Embryonic facial prominence (tissue), 1 donor: ENCODE measurements around the gene PRKD2.

Experiments
- DNase-seq: peaks from one replicate; pipeline ENCODE4 v3.0.0-alpha.2; 2016; ENCODE audit errors: extremely low spot score

PRKD2 gene

DNA sequence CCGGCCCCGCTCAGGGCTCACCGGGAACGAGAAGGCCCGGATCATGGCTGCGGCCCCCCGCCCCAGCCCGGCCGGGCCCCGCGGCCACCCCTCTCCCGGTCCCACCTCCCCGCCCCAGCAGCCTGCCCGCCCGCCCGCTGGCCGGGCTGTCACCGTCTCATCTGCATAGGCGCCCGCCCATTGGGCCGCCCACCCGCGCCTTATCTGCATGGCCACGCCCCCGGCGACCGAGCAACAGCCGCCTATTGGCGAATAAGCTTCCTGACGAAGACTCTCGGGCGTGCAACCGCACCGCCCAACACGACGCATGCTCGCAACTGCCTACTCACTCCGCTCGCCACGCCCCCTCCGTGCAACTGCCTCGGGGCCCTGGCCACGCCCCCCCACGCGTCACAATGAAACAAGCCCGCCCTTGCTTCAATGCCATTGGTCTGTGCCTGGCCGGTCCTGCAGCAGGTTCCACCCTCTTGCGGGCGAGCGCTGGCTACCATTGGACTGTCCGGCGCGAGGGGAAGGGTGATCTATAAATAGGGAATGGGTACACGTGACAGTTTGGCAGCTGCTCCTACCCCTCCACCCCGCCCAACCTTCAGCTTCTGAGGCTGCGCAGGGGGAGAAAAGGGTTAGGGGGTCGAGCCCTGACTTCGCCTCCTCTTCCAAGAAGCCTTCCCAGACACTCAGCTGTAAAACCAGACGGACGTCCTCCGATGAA, 55.7 kb downstream of the PRKD2 start, which contains the start of gene DACT3:
Gene DACT3, minus strand, starts transcription at position 163 of the 712 bp plus-strand sequence. Its CDS starts 118 bp downstream, at position 45.
- DNase-seq: peak; percentile 100

DNA sequence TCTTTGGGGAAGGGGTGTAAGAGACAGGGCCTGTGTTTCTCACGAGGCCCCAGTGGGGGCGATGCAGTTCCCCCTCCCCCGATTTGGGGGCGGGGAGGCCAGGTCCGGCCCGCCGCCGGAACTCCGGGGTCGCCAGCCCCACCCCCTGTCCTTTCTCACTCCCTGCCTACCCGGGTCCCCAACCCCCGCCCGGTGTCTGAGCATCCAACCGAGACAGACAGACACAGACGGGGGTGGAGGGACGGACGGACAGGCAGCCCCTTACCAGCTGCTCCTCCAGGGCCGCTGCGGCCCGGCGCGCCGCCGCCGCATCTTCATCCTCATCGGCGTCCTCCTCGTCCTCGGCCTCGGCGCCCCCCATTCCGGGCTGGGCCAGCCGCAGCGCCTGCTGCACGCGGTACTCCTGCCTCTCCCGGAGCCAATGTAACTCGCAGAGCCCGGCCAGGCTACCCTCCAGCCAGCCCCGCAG, 56.3 kb downstream of the PRKD2 start:
- no peak for DNase-seq

- DNase-seq: peak; percentile 59
These were observed 56.9 kb downstream of the PRKD2 start for GRCh38 chr19:46660008-46660517.

DNA sequence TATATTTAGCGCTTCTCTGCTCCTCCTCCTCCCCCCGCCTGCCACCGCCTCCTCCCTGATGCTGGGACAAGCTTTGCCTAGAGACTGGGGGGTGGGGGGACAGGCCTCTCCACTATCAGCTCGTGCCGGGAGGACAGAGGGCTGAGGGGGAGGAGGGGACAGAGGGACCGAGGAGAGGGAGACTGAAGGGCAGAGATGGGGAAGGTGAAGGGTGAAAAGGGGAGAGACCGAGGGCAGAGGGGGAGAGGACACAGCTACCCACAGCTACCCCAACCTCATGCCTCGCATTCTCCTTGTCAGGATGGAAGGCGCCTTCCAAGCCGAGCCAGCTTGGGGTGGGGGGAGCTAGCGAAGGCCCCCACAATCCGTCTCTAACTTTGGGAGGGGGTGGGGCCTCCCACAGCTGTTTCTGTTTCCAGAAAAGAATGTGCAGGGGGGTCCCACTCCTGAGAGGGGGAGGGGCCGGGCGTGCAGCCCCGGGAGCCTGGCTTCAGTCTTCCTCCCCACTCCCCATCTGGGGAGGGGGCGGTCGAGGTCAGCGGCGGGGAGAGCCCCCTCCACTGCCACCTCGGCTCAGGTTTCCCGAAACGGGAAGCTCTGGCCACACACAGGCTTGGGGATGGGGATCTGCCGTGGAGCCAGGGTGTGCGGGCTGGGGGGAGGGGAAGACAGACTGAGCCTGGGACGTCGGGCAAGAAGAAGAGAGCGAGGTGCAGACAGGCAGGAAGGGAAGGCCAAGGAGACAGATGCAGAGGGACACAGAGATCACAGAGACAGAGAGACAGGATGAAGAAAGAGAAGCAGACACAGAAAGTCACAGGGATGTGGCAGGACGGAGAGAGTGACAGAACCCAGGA, 57.5 kb downstream of the PRKD2 start:
- DNase-seq: peak; percentile 18

- DNase-seq: no peak
These were observed 60.4 kb downstream of the PRKD2 start for GRCh38 chr19:46656541-46656940.

DNA sequence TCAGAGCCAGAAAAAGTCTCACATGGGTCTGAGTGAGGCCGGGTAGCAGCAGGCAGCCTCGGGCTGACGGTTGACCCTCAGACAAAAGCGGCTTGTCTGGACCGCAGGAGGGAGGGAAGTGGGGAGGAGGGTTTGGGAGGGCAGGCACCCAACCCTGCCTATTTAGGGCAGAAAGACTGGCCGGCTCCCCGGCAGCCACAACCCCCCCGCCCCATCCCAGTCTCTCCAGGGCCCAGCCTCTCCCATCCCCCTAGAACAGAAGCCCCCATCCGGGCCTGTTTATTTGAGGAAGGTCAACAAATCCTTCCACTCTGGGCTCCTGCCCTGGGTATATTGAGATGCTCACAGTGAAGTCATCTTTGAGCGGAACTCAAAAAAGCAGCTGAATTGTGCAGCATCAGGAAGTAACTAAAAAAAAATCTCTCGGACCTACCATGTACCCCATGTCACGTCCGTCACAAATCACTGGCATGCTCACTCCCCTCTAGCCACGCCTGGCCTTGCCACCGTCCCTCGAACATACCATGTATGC, 62.2 kb downstream of the PRKD2 start:
- no peak for DNase-seq

- DNase-seq: no peak
These were observed 66.5 kb downstream of the PRKD2 start for GRCh38 chr19:46650445-46650844.

GRCh38 chr19:46648961-46649960, 67.7 kb downstream of the PRKD2 start:
- DNase-seq: no peak

GRCh38 chr19:46648060-46648960, 68.6 kb downstream of the PRKD2 start:
- DNase-seq: no peak

GRCh38 chr19:46646402-46646801, 70.5 kb downstream of the PRKD2 start:
- no peak for DNase-seq

GRCh38 chr19:46644720-46645119, 72.2 kb downstream of the PRKD2 start:
- no peak for DNase-seq

DNA sequence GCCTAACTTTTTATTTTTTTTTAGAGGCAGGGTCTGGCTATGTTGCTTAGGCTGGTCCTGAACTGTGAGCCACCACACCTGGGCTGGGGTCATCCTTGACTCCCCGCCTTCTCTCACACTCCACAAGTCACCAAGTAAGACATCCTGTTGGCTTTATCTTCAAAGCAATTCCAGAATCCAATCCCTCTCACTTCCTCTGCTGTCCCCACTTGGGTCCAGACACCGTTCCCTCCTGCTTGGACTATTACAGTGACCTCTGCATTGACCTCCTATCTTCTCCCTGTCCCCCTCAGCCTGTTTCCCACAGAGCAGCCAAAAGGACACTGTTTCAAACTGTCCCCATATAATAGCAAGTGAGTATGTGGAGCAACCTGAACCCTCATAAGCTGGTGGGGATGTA, 76.3 kb downstream of the PRKD2 start:
- no peak for DNase-seq

DNA sequence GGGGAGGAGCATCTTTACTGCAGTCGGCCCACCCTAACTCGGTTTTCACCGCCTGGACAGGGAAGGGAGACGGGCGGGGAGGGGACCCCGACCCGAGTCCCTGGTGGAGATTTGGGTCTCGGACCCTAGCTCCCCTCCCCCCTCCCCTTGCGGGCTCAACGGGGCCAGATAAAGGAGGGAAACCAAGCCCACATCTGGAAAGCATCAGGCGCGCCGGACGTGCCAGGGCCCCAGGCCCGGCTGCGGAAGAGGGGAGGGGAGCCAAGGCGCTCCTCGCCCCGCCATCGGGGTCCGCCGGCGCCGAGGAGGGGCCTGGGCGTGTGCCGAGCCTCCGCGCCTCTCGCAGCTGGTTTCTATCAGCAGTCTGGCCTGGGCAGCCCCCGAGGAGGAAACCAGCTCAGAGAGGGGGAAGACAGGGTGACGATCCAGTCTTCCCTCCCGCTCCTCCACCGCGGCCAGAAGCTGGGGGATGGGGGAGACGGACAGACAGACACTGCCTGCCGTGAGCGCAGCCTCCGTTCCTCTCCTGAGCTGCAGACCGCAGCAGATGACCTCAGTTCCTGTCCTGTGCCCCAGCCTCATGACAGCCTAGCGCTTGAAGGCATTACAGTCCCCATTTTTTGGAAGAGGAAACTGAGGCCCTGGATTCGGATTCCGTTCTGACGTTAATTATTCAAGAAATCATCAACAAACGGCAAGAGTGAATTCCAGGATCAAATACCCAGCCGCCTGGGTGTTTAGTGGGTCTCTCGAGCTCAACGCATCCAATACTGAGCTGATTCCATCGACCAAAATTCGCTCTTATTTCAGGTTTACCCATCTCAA, 77.3 kb downstream of the PRKD2 start:
- peak; percentile 83 for DNase-seq

DNA sequence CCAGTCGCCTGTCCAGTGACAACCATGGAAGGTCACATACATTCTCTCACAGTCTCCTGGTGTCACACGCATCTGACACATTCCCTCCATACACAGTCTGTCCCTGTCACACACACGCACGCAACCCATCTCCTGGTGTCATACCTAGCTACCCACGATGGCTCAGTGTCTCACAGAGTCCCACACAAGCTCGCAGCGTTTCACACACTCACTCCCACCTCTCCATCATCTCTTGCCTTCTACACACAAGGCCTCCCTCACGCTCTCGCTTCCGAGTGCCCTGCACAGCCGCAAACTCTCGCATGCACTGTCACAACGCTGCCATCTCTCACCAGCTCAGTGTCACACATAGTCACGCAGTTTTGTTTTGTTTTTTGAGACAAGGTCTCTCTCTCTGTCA, 79.7 kb downstream of the PRKD2 start:
- DNase-seq: no peak

- DNase-seq: no peak
These were observed 80.8 kb downstream of the PRKD2 start, which contains the start of gene GNG8 for GRCh38 chr19:46635920-46636761. Gene GNG8 (minus strand): TSS chr19:46636202. CDS start chr19:46634682, 1,520 bp downstream.

- DNase-seq: no peak
These were observed 82.2 kb downstream of the PRKD2 start for GRCh38 chr19:46634656-46635218.

- DNase-seq: peak; percentile 53
These were observed 82.8 kb downstream of the PRKD2 start for GRCh38 chr19:46634045-46634655.
